ENCODE measurements around the gene RASL11A. TPM values are rescaled to one million over a fixed set of nuclear protein-coding genes. Genes with fewer than 3 reads are reported as not detected.
"Not testable (repeated sequence)": the region's sequence is repeated elsewhere in the genome, so short reads cannot be mapped to it uniquely, and the experiment has no call there.

RASL11A gene
- 1.3 and 1.7 TPM in 2 replicates for total RNA-seq

- H3K9me3 Mint-ChIP-seq = no peaks in the 10 kb centered on the region
- DNase-seq (ENCODE audit: low spot score) = peak; percentile 60
- peaks cover 10% of the 10 kb centered on the region for H3K4me1 Mint-ChIP-seq (ENCODE audit: low read depth)
- intact Hi-C loops (cut with micrococcal nuclease) = loop anchor here (5.0 kb wide), 2 partner anchors 86 to 99 kb away; partner anchors contain the start of gene USP12
- H3K27me3 Mint-ChIP-seq (ENCODE audit: low read depth) = peaks cover 44% of the 10 kb centered on the region
- H3K27ac Mint-ChIP-seq = peak within 1 kb of the TSS; percentile 61
- H3K4me3 Mint-ChIP-seq (ENCODE audit: low read depth) = peak within 1 kb of the TSS; percentile 88
- no peaks in the 10 kb centered on the region for H3K36me3 Mint-ChIP-seq (ENCODE audit: low read depth)
Measured at GRCh38 chr13:27270594-27271520, at the start of gene RASL11A. TSS of gene RASL11A (plus strand) at chr13:27270830. CDS start at chr13:27270945, 115 bp downstream.

DNA sequence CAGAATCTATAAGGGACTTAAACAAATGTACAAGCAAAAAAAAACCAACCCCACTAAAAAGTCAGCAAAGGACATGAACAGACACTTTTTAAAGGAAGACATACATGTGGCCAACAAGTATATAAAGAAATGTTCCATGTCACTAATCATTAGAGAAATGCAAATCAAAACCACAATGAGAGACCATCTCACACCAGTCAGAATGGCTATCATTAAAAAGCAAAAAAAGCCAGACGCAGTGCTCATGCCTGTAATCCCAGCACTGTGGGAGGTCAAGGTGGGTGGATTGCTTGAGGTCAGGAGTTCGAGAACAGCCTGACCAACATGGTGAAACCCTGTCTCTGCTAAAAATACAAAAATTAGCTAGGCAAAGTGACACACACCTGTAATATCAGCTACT is 48.5 kb upstream of the RASL11A start:
- H3K27ac Mint-ChIP-seq; intact Hi-C loops (cut with micrococcal nuclease); H3K4me3 Mint-ChIP-seq (ENCODE audit: low read depth); H3K9me3 Mint-ChIP-seq; H3K4me1 Mint-ChIP-seq (ENCODE audit: low read depth); DNase-seq (ENCODE audit: low spot score); H3K36me3 Mint-ChIP-seq (ENCODE audit: low read depth): not testable (repeated sequence)
- peaks cover 11% of the 10 kb centered on the region for H3K27me3 Mint-ChIP-seq (ENCODE audit: low read depth)

- H3K4me3 Mint-ChIP-seq (ENCODE audit: low read depth) = no peak overlapping the region
- H3K27ac Mint-ChIP-seq = no peak overlapping the region
- H3K4me1 Mint-ChIP-seq (ENCODE audit: low read depth) = no peaks in the 10 kb centered on the region
- DNase-seq (ENCODE audit: low spot score) = no peak
- no peaks in the 10 kb centered on the region for H3K9me3 Mint-ChIP-seq
- intact Hi-C loops (cut with micrococcal nuclease) = no loop called here
- no peaks in the 10 kb centered on the region for H3K36me3 Mint-ChIP-seq (ENCODE audit: low read depth)
- H3K27me3 Mint-ChIP-seq (ENCODE audit: low read depth) = peaks cover 11% of the 10 kb centered on the region
Measured at GRCh38 chr13:27226991-27227390, 43.6 kb upstream of the RASL11A start.

DNA sequence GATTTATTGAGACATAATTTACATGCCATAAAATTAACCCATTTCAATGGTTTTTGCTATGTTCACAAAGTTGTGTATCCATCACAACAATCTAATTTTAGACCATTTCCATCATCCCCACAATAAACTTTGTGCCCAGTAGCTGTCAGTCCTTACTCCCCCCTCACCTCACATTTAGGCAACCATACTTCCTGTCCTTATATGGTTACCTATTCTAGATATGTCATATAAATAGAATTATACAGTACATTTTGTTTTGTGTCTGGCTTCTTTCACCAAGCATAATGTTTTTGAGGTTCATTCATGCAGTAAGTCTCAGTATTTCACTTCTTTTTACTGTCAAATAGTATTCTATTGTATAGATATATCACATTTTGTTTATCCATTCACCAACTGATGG is 42.5 kb upstream of the RASL11A start:
- Mint-ChIP-seq H3K36me3 (ENCODE audit: low read depth) (no peaks in the 10 kb centered on the region), H3K27me3 (ENCODE audit: low read depth) (peaks cover 7% of the 10 kb centered on the region), H3K27ac (no peak overlapping the region), H3K9me3 (no peaks in the 10 kb centered on the region), H3K4me3 (ENCODE audit: low read depth) (no peak overlapping the region), H3K4me1 (ENCODE audit: low read depth) (no peaks in the 10 kb centered on the region)
- DNase-seq (ENCODE audit: low spot score) = no peak
- intact Hi-C loops (cut with micrococcal nuclease) = no loop called here

GRCh38 chr13:27229642-27230041 is 41.0 kb upstream of the RASL11A start:
- no peak for DNase-seq (ENCODE audit: low spot score)
- intact Hi-C loops (cut with micrococcal nuclease) = no loop called here
- Mint-ChIP-seq H3K27ac (no peak overlapping the region), H3K36me3 (ENCODE audit: low read depth) (no peaks in the 10 kb centered on the region), H3K9me3 (no peaks in the 10 kb centered on the region), H3K4me3 (ENCODE audit: low read depth) (no peak overlapping the region), H3K27me3 (ENCODE audit: low read depth) (peaks cover 5% of the 10 kb centered on the region), H3K4me1 (ENCODE audit: low read depth) (no peaks in the 10 kb centered on the region)

DNA sequence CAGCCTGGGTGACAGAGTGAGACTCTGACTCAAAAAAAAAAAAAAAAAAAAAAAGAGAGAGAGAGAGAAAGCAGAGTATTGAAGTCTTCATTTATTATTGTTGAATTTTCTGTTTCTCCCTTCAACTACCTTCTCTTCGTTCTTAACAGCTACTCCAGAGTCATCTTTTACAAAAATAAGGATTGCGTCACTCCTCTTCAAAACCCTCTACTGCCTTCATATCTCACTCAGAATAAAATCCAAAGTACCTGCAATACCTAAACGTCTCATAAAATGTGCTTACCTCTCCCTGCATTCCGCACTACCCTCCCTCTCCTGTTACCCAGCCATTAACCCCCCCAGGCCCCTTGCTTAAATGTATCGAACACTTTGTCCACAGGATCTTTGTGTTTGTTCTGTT is 36.7 kb upstream of the RASL11A start:
- no peak for DNase-seq (ENCODE audit: low spot score)
- no peaks in the 10 kb centered on the region for H3K27me3 Mint-ChIP-seq (ENCODE audit: low read depth)
- H3K36me3 Mint-ChIP-seq (ENCODE audit: low read depth) = no peaks in the 10 kb centered on the region
- H3K4me1 Mint-ChIP-seq (ENCODE audit: low read depth) = no peaks in the 10 kb centered on the region
- no peak overlapping the region for H3K4me3 Mint-ChIP-seq (ENCODE audit: low read depth)
- no peak overlapping the region for H3K27ac Mint-ChIP-seq
- H3K9me3 Mint-ChIP-seq = no peaks in the 10 kb centered on the region
- intact Hi-C loops (cut with micrococcal nuclease) = no loop called here

DNA sequence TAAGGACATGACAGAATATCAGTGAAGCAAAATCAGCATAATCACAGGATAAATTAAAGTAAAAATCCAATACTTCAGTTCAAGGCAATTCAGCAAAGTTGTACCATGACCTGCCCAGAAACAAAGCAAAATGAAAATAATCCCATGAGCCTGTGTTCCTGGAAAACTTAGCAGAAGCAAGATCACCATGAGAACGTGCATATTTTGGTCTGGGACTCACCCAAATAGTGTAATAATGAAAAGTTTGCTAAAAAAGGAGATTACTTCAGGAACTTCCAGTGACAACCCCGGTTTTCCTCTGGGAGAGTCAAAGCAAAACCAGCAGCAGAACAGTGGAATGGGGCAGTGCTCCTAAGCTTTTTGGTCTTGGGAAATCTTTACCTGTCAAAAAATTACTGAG is 34.2 kb upstream of the RASL11A start:
- H3K27ac Mint-ChIP-seq = no peak overlapping the region
- no peak overlapping the region for H3K4me3 Mint-ChIP-seq (ENCODE audit: low read depth)
- no peak for DNase-seq (ENCODE audit: low spot score)
- intact Hi-C loops (cut with micrococcal nuclease) = no loop called here
- H3K36me3 Mint-ChIP-seq (ENCODE audit: low read depth) = no peaks in the 10 kb centered on the region
- no peaks in the 10 kb centered on the region for H3K27me3 Mint-ChIP-seq (ENCODE audit: low read depth)
- no peaks in the 10 kb centered on the region for H3K4me1 Mint-ChIP-seq (ENCODE audit: low read depth)
- H3K9me3 Mint-ChIP-seq = no peaks in the 10 kb centered on the region

- H3K36me3 Mint-ChIP-seq (ENCODE audit: low read depth) = peaks cover 3% of the 10 kb centered on the region
- H3K4me1 Mint-ChIP-seq (ENCODE audit: low read depth) = peaks cover 5% of the 10 kb centered on the region
- DNase-seq (ENCODE audit: low spot score) = no peak
- no peak overlapping the region for H3K27ac Mint-ChIP-seq
- H3K9me3 Mint-ChIP-seq = no peaks in the 10 kb centered on the region
- intact Hi-C loops (cut with micrococcal nuclease) = no loop called here
- H3K4me3 Mint-ChIP-seq (ENCODE audit: low read depth) = no peak overlapping the region
- H3K27me3 Mint-ChIP-seq (ENCODE audit: low read depth) = no peaks in the 10 kb centered on the region
Measured at GRCh38 chr13:27242702-27243101, 27.9 kb upstream of the RASL11A start.

- intact Hi-C loops (cut with micrococcal nuclease) = no loop called here
- H3K4me1 Mint-ChIP-seq (ENCODE audit: low read depth) = peaks cover 12% of the 10 kb centered on the region
- no peak overlapping the region for H3K4me3 Mint-ChIP-seq (ENCODE audit: low read depth)
- no peak for DNase-seq (ENCODE audit: low spot score)
- no peaks in the 10 kb centered on the region for H3K27me3 Mint-ChIP-seq (ENCODE audit: low read depth)
- H3K36me3 Mint-ChIP-seq (ENCODE audit: low read depth) = peaks cover 7% of the 10 kb centered on the region
- no peaks in the 10 kb centered on the region for H3K9me3 Mint-ChIP-seq
- no peak overlapping the region for H3K27ac Mint-ChIP-seq
Measured at GRCh38 chr13:27245610-27246009, 25.0 kb upstream of the RASL11A start.

DNA sequence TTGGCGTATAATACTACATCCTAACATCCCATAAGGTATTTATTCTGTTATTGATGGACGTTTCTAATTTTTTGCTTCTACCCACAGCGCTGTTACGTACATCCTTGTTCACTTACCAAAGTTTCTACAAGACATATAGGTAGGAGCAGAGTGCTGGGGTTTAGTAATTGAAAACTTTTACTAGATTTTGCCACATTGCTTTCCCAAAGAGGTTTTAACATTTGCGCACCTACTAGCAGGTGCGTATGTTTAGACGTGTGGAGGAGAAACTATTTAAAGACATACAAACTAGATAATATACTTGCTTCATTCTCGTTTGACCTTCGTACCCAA is 19.8 kb upstream of the RASL11A start:
- peak overlapping the region; percentile 98 for H3K4me3 Mint-ChIP-seq (ENCODE audit: low read depth)
- H3K36me3 Mint-ChIP-seq (ENCODE audit: low read depth) = peaks cover 54% of the 10 kb centered on the region
- no peaks in the 10 kb centered on the region for H3K27me3 Mint-ChIP-seq (ENCODE audit: low read depth)
- peak overlapping the region; percentile 99 for H3K27ac Mint-ChIP-seq
- intact Hi-C loops (cut with micrococcal nuclease) = loop anchor here (1.0 to 10.0 kb wide), 6 partner anchors 48 to 372 kb away; partner anchors contain the start of genes LNX2 and POLR1D
- peaks cover 34% of the 10 kb centered on the region for H3K4me1 Mint-ChIP-seq (ENCODE audit: low read depth)
- H3K9me3 Mint-ChIP-seq = no peaks in the 10 kb centered on the region
- no peak for DNase-seq (ENCODE audit: low spot score)

GRCh38 chr13:27251166-27252091 is 19.2 kb upstream of the RASL11A start, which contains the start of gene RPL21:
TSS of gene RPL21 (plus strand) at chr13:27251558. CDS start at chr13:27253777, 2,219 bp downstream.
- DNase-seq (ENCODE audit: low spot score) = peak; percentile 86
- peaks cover 35% of the 10 kb centered on the region for H3K4me1 Mint-ChIP-seq (ENCODE audit: low read depth)

GRCh38 chr13:27252467-27252866 is 18.2 kb upstream of the RASL11A start:
- DNase-seq (ENCODE audit: low spot score) = no peak
- H3K4me1 Mint-ChIP-seq (ENCODE audit: low read depth) = peaks cover 34% of the 10 kb centered on the region
- H3K27me3 Mint-ChIP-seq (ENCODE audit: low read depth) = no peaks in the 10 kb centered on the region
- H3K27ac Mint-ChIP-seq = peak overlapping the region; percentile 99
- H3K9me3 Mint-ChIP-seq = no peaks in the 10 kb centered on the region
- intact Hi-C loops (cut with micrococcal nuclease) = loop anchor here (5.0 to 10.0 kb wide), 3 partner anchors 50 to 370 kb away; partner anchors contain the start of genes LNX2 and POLR1D
- H3K4me3 Mint-ChIP-seq (ENCODE audit: low read depth) = peak overlapping the region; percentile 98
- H3K36me3 Mint-ChIP-seq (ENCODE audit: low read depth) = peaks cover 71% of the 10 kb centered on the region

More at GRCh38 chr13:27251166-27252091, 19.2 kb upstream of the RASL11A start, which contains the start of gene RPL21:
- Mint-ChIP-seq H3K27ac (peak within 1 kb of the TSS; percentile 99), H3K4me3 (ENCODE audit: low read depth) (peak within 1 kb of the TSS; percentile 98), H3K9me3 (no peaks in the 10 kb centered on the region), H3K27me3 (ENCODE audit: low read depth) (no peaks in the 10 kb centered on the region), H3K36me3 (ENCODE audit: low read depth) (peaks cover 61% of the 10 kb centered on the region)
- intact Hi-C loops (cut with micrococcal nuclease) = loop anchor here (1.0 to 10.0 kb wide), 6 partner anchors 49 to 371 kb away; partner anchors contain the start of genes LNX2 and POLR1D
